PFSK-1 (cell line): ENCODE data around the gene RFNG.

ENCODE experiments used
- SIN3A ChIP-seq: IDR thresholded peaks from 2 replicates; pipeline ENCODE4 v1.6.1; 2012; ENCODE audit warnings: mild to moderate bottlenecking, low read length, moderate library complexity, borderline replicate concordance; ENCODE audit not compliant: insufficient read depth
- TAF1 ChIP-seq: IDR thresholded peaks from 2 replicates; pipeline ENCODE4 v1.6.1; 2012; ENCODE audit warnings: low read length, control low read depth, borderline replicate concordance; ENCODE audit not compliant: insufficient read depth

GRCh38 chr17:82017612-82018151 lies 33.9 kb downstream of the RFNG start:
- TF ChIP-seq SIN3A = no peak
- no peak for TF ChIP-seq TAF1
